Retinal pigment epithelial cell (primary cell): ENCODE data around the gene B9D2.

Experiments
- DNase-seq: peaks from one replicate; pipeline ENCODE4 v3.0.0-alpha.2; 2010; ENCODE audit warnings: low read depth
- H3K4me3 ChIP-seq: 2 replicates; pipeline ENCODE4 v1.5.1; 2011; ENCODE audit warnings: mild to moderate bottlenecking, low read length, control low read depth, moderate library complexity
- TF ChIP-seq, protein P1 (sequence below): conservative IDR thresholded peaks from 2 replicates; pipeline ENCODE4 v1.5.1; 2011; ENCODE audit warnings: low read depth, low read length, control low read depth, inconsistent platforms

The B9D2 gene

GRCh38 chr19:41319500-41320184 lies 44.3 kb downstream of the B9D2 start:
- DNase-seq, result no peak
- H3K4me3 ChIP-seq, result no peak overlapping the region
- TF ChIP-seq, protein P1, sequence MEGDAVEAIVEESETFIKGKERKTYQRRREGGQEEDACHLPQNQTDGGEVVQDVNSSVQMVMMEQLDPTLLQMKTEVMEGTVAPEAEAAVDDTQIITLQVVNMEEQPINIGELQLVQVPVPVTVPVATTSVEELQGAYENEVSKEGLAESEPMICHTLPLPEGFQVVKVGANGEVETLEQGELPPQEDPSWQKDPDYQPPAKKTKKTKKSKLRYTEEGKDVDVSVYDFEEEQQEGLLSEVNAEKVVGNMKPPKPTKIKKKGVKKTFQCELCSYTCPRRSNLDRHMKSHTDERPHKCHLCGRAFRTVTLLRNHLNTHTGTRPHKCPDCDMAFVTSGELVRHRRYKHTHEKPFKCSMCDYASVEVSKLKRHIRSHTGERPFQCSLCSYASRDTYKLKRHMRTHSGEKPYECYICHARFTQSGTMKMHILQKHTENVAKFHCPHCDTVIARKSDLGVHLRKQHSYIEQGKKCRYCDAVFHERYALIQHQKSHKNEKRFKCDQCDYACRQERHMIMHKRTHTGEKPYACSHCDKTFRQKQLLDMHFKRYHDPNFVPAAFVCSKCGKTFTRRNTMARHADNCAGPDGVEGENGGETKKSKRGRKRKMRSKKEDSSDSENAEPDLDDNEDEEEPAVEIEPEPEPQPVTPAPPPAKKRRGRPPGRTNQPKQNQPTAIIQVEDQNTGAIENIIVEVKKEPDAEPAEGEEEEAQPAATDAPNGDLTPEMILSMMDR, result no peak

DNA sequence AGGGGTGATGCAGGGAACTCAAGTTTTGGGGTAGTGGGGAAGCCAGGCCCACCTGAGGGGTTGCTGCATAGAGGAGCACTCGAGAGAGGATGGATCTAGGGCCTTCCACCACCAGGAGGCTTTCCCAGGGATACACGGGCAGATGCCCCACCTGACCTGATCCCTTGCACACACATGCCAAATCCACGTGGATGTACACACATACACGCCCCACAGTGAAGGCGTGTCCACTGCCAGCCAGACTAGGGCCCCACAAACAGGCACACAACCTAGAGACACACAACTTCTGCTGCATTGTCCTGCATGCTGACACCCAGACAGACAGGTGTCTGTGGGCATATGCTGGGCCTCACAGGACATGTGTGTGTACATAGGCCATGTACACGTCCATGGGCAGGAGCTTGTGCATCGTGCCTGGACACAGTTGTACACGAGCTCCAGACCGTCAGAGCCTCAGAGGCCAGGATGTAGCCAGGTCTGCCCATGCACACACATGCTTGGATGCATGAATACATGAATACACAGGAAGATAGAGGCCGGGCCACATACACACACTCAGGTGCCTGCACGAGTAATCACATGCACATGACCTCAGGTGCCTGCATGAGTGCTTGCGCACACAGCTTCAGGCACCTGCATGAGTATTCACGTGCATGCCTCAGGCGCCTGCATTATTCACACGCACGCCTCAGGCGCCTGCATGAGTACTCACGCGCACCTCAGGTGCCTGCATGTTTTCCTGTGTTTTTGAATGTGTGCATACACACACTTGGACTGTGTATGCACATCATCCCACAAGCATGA lies 45.1 kb downstream of the B9D2 start:
- no peak for DNase-seq
- TF ChIP-seq, protein P1, result no peak
- H3K4me3 ChIP-seq, result no peak overlapping the region

GRCh38 chr19:41316306-41316920 lies 47.5 kb downstream of the B9D2 start:
- TF ChIP-seq, protein P1, result no peak
- DNase-seq, result no peak
- H3K4me3 ChIP-seq, result no peak overlapping the region

GRCh38 chr19:41311613-41312012 lies 52.3 kb downstream of the B9D2 start:
- H3K4me3 ChIP-seq, result no peak overlapping the region
- DNase-seq, result no peak
- TF ChIP-seq, protein P1, result no peak

GRCh38 chr19:41311072-41311471 lies 52.9 kb downstream of the B9D2 start:
- no peak for DNase-seq
- TF ChIP-seq, protein P1, result no peak
- peak overlapping the region; percentile 71 for H3K4me3 ChIP-seq

DNA sequence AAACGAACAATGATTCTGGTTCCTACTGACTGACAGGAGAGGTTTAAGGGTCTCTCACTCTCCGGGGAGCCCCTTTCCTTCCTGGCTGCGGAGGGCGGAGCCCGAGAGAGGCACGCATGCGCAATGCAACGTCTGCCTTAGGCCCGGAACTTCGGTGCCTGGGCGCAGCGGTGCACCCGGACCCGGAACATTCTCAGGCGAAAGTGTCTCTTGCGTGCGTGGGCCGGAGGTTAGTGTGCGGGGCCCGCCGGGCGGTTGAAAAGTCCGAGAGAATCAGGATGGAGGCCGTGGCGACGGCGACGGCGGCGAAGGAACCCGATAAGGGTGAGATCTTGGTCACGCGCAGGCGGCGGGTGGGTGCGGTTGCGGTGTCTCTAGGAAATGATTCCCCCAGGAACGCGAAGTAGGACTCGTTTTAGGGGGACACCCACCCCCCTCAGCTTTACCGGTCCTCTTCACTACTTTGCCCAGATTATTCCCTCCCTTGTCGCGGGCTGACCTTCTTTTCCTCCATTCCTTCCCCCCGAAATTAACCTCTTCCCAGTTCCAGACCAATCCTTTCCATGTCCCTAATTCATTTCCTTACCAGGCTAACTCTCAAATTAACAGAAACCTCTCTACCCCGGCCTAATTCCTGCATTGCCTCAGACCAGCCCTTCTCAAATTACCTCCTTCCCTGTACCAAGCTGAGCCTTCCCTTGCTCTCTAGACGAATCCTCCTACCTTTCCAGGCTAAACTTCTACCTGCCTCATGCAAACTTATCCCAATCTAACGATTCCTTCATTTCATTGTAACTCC lies 53.7 kb downstream of the B9D2 start, which contains the start of gene CCDC97:
Gene CCDC97 (plus strand): TSS at position 140 of the 799 bp plus-strand sequence. CDS start 139 bp downstream, at position 279.
- H3K4me3 ChIP-seq, result peak within 1 kb of the TSS; percentile 71
- TF ChIP-seq, protein P1, result no peak
- no peak for DNase-seq
